C4-2B (cell line): ENCODE results near the gene FLAD1.

Experiments used
- H3K27ac ChIP-seq: fragments of 450-650 bp; 2 replicates; pipeline ENCODE4 v1.5.1; 2017
- CTCF ChIP-seq: fragments of 450-650 bp; conservative IDR thresholded peaks from 2 replicates; pipeline ENCODE4 v1.5.1; 2017; ENCODE audit warnings: mild to moderate bottlenecking
- ZFX ChIP-seq: fragments of 450-650 bp; IDR thresholded peaks from 2 replicates; pipeline ENCODE4 v1.6.1; 2017

Gene FLAD1

GRCh38 chr1:155040358-155041093, 57.4 kb downstream of the FLAD1 start:
- no peak overlapping the region for H3K27ac ChIP-seq
- TF ChIP-seq ZFX (no peak), CTCF (no peak)
